Cardiac fibroblast (primary cell): ENCODE data around the gene ZBTB40.
A peak's percentile ranks its signal among the peaks of the same experiment; 100 is the strongest.

ENCODE experiments used
- DNase-seq, 2 donors: peaks; one replicate each; pipeline versions ENCODE4 v3.0.0 to v3.0.0-alpha.2; 2010; ENCODE audit warnings: low read depth in 2 of 2
- H3K4me3 ChIP-seq, 2 donors: replicated peaks in 1 of 2; 1 replicate in 1 of 2; 2 replicates in 1 of 2; pipeline ENCODE4 v1.5.1; 2011; ENCODE audit warnings: low read depth in 2 of 2, low read length in 2 of 2, mild to moderate bottlenecking in 2 of 2, moderate library complexity in 1 of 2
- CTCF ChIP-seq: IDR thresholded peaks from one replicate; pipeline ENCODE4 v1.5.1; 2011; ENCODE audit warnings: low read depth, mild to moderate bottlenecking, low read length, inconsistent platforms

Gene ZBTB40, protein sequence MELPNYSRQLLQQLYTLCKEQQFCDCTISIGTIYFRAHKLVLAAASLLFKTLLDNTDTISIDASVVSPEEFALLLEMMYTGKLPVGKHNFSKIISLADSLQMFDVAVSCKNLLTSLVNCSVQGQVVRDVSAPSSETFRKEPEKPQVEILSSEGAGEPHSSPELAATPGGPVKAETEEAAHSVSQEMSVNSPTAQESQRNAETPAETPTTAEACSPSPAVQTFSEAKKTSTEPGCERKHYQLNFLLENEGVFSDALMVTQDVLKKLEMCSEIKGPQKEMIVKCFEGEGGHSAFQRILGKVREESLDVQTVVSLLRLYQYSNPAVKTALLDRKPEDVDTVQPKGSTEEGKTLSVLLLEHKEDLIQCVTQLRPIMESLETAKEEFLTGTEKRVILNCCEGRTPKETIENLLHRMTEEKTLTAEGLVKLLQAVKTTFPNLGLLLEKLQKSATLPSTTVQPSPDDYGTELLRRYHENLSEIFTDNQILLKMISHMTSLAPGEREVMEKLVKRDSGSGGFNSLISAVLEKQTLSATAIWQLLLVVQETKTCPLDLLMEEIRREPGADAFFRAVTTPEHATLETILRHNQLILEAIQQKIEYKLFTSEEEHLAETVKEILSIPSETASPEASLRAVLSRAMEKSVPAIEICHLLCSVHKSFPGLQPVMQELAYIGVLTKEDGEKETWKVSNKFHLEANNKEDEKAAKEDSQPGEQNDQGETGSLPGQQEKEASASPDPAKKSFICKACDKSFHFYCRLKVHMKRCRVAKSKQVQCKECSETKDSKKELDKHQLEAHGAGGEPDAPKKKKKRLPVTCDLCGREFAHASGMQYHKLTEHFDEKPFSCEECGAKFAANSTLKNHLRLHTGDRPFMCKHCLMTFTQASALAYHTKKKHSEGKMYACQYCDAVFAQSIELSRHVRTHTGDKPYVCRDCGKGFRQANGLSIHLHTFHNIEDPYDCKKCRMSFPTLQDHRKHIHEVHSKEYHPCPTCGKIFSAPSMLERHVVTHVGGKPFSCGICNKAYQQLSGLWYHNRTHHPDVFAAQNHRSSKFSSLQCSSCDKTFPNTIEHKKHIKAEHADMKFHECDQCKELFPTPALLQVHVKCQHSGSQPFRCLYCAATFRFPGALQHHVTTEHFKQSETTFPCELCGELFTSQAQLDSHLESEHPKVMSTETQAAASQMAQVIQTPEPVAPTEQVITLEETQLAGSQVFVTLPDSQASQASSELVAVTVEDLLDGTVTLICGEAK

DNA sequence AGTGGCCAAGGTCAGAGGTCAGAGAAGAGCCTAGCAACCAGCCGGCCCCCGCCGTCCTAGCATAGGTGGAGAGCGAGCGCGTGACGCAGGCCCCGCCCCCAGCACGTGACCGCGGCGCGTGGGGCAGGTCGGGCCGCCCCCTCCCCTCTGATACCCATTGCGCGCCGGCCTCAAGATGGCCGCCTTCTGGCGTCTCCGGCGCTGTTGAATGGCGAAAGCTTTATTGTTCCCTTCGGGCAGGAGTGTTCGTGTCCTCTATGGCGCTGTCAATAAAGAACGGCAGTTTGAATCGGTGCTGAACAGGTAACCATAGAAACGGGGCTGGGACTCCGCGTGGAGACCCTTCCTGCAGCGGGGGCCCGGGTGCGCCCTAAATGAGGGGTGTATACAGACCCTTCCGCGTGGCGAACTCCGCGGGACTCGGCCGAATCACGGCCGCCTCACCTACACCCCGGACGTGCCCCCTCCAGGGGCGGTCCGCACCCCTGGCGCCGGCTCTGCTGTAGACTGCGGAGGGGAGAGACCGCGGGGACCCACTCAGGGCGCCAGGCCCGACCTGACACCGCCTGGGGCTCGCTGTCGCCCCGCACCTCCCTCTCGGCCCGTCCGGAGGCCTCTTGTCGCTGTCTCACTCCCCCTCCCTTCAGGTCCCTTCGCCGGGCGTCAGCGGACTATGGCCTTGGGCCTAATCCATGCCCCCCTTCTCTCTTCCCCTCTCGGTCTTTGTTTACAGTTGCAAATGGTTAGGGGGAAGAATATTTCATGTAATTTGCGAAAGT is at the start of gene ZBTB40:
ZBTB40 (plus strand) TSS at position 150 of the 779 bp plus-strand sequence. CDS start 38,098 bp downstream, outside the sequence.
- peak within 1 kb of the TSS; percentile 79 to 81 for H3K4me3 ChIP-seq
- peak; percentile 99 for DNase-seq
- TF ChIP-seq CTCF, result no peak

- no peak for DNase-seq
- TF ChIP-seq CTCF, result no peak
Measured at GRCh38 chr1:22402356-22403053, 49.1 kb upstream of the ZBTB40 start.

GRCh38 chr1:22404486-22404885 is 47.2 kb upstream of the ZBTB40 start:
- no peak overlapping the region for H3K4me3 ChIP-seq
- DNase-seq, result no peak

More at GRCh38 chr1:22402356-22403053, 49.1 kb upstream of the ZBTB40 start:
- no peak overlapping the region for H3K4me3 ChIP-seq

GRCh38 chr1:22406722-22407495 is 44.7 kb upstream of the ZBTB40 start:
- no peak for TF ChIP-seq CTCF

More at GRCh38 chr1:22404486-22404885, 47.2 kb upstream of the ZBTB40 start:
- no peak for TF ChIP-seq CTCF

DNA sequence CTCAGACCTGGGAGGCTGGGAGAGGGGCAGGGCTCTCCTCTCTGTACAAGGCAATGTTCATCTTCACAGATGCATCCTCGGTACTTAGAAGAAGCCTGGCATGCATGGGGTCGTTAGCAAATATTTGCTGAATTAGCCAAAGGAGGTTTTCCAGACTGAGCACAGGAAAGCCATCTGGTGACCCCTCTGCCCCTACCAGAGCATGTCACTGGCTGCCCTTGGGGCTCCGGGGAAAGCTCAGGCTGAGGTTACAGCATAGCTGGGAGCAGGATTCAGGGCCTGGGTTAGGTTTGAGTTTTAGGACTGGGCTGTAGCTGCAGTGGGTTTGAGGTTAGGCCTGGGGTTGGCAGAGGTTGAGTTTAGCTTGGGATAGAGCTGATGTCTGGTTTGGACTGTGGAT is 43.4 kb upstream of the ZBTB40 start:
- TF ChIP-seq CTCF, result no peak
- no peak overlapping the region for H3K4me3 ChIP-seq
- no peak for DNase-seq

More at GRCh38 chr1:22406722-22407495, 44.7 kb upstream of the ZBTB40 start:
- no peak overlapping the region for H3K4me3 ChIP-seq
- peak; percentile 7 to 57 for DNase-seq
